IPS DF 6.9 (cell line): ENCODE results near the gene CDK5RAP3.

Experiments
- DNase-seq: peaks from one replicate; pipeline ENCODE4 v3.0.0-alpha.2; 2013; ENCODE audit warnings: low read depth, low spot score
- H3K27ac ChIP-seq: one replicate; pipeline ENCODE4 v1.5.1; 2013; ENCODE audit warnings: low read length, control low read depth
- H3K27me3 ChIP-seq: 2 replicates; pipeline ENCODE4 v1.6.1; 2013; ENCODE audit warnings: mild to moderate bottlenecking, low read length; ENCODE audit not compliant: control insufficient read depth, insufficient read depth
- H3K36me3 ChIP-seq: 2 replicates; pipeline ENCODE4 v1.6.1; 2013; ENCODE audit warnings: low read length; ENCODE audit not compliant: control insufficient read depth, insufficient read depth
- H3K4me1 ChIP-seq: 2 replicates; pipeline ENCODE4 v1.6.1; 2013; ENCODE audit warnings: low read length; ENCODE audit not compliant: control insufficient read depth, insufficient read depth
- H3K4me3 ChIP-seq: 2 replicates; pipeline ENCODE4 v1.5.1; 2013; ENCODE audit warnings: mild to moderate bottlenecking, low read length
- H3K9me3 ChIP-seq: 2 replicates; pipeline ENCODE4 v1.6.1; 2013; ENCODE audit warnings: low read length, inconsistent platforms; ENCODE audit not compliant: control insufficient read depth, insufficient read depth
- WGBS: extraction: QIAGEN DNeasy Blood & Tissue Kit; methylation state at CpG from one replicate; pipeline ENCODE4 v1.1.7; 2013; ENCODE audit warnings: mixed read lengths, missing lambda C conversion rate; ENCODE audit not compliant: insufficient read length, insufficient coverage; 5-methylcytosine and 5-hydroxymethylcytosine counted together

Gene CDK5RAP3

GRCh38 chr17:48023400-48024148, 52.7 kb downstream of the CDK5RAP3 start:
- Histone ChIP-seq H3K4me1 (peaks cover 4% of the 10 kb centered on the region; the same call in 1 of the 2 replicates), H3K36me3 (no peaks in the 10 kb centered on the region), H3K9me3 (no peaks in the 10 kb centered on the region), H3K27me3 (peaks cover 7% of the 10 kb centered on the region; the same call in 1 of the 2 replicates), H3K27ac (no peak overlapping the region), H3K4me3 (peak overlapping the region; percentile 41; the same call in 1 of the 2 replicates)
- DNase-seq = no peak
- no CpG with 5 or more reads among the region's 54 CpGs for WGBS

- Histone ChIP-seq H3K4me3 (peak overlapping the region; percentile 41; the same call in 1 of the 2 replicates), H3K27me3 (peaks cover 7% of the 10 kb centered on the region; the same call in 1 of the 2 replicates), H3K4me1 (peaks cover 4% of the 10 kb centered on the region; the same call in 1 of the 2 replicates), H3K9me3 (no peaks in the 10 kb centered on the region), H3K36me3 (no peaks in the 10 kb centered on the region), H3K27ac (no peak overlapping the region)
- no peak for DNase-seq
- WGBS = no CpG with 5 or more reads among the region's 54 CpGs
Measured at GRCh38 chr17:48024149-48025039, 53.5 kb downstream of the CDK5RAP3 start.

GRCh38 chr17:48025040-48025903, 54.4 kb downstream of the CDK5RAP3 start:
- Histone ChIP-seq H3K4me1 (peaks cover 4% of the 10 kb centered on the region; the same call in 1 of the 2 replicates), H3K36me3 (no peaks in the 10 kb centered on the region), H3K4me3 (peak overlapping the region; percentile 18; the same call in 1 of the 2 replicates), H3K9me3 (no peaks in the 10 kb centered on the region), H3K27me3 (peaks cover 7% of the 10 kb centered on the region; the same call in 1 of the 2 replicates), H3K27ac (no peak overlapping the region)
- DNase-seq = no peak
- WGBS = no CpG with 5 or more reads among the region's 56 CpGs

- no peak overlapping the region for H3K27ac ChIP-seq
Measured at GRCh38 chr17:48025904-48026501, 55.1 kb downstream of the CDK5RAP3 start.

GRCh38 chr17:48026502-48027321, 55.8 kb downstream of the CDK5RAP3 start:
- DNase-seq = no peak
- Histone ChIP-seq H3K4me3 (no peak overlapping the region), H3K36me3 (no peaks in the 10 kb centered on the region), H3K4me1 (peaks cover 4% of the 10 kb centered on the region; the same call in 1 of the 2 replicates), H3K27ac (no peak overlapping the region), H3K27me3 (peaks cover 7% of the 10 kb centered on the region; the same call in 1 of the 2 replicates), H3K9me3 (no peaks in the 10 kb centered on the region)
- WGBS = no CpG with 5 or more reads among the region's 18 CpGs

More at GRCh38 chr17:48025904-48026501, 55.1 kb downstream of the CDK5RAP3 start:
- no CpG with 5 or more reads among the region's 8 CpGs for WGBS
- Histone ChIP-seq H3K36me3 (no peaks in the 10 kb centered on the region), H3K27me3 (peaks cover 7% of the 10 kb centered on the region; the same call in 1 of the 2 replicates), H3K4me3 (no peak overlapping the region), H3K4me1 (peaks cover 4% of the 10 kb centered on the region; the same call in 1 of the 2 replicates), H3K9me3 (no peaks in the 10 kb centered on the region)
- DNase-seq = no peak

GRCh38 chr17:48027322-48027981, 56.5 kb downstream of the CDK5RAP3 start:
- no CpG with 5 or more reads among the region's 12 CpGs for WGBS
- H3K27ac ChIP-seq = no peak overlapping the region
- DNase-seq = no peak

GRCh38 chr17:48028736-48029135, 57.8 kb downstream of the CDK5RAP3 start:
- H3K4me3 ChIP-seq = no peak overlapping the region
- H3K27ac ChIP-seq = no peak overlapping the region
- H3K9me3 ChIP-seq = no peaks in the 10 kb centered on the region
- no peaks in the 10 kb centered on the region for H3K36me3 ChIP-seq
- no CpG with 5 or more reads among the region's 1 CpG for WGBS
- DNase-seq = no peak
- peaks cover 4% of the 10 kb centered on the region; the same call in 1 of the 2 replicates for H3K4me1 ChIP-seq
- peaks cover 7% of the 10 kb centered on the region; the same call in 1 of the 2 replicates for H3K27me3 ChIP-seq

More at GRCh38 chr17:48027322-48027981, 56.5 kb downstream of the CDK5RAP3 start:
- peaks cover 4% of the 10 kb centered on the region; the same call in 1 of the 2 replicates for H3K4me1 ChIP-seq
- no peak overlapping the region for H3K4me3 ChIP-seq
- no peaks in the 10 kb centered on the region for H3K9me3 ChIP-seq
- H3K36me3 ChIP-seq = no peaks in the 10 kb centered on the region
- peaks cover 7% of the 10 kb centered on the region; the same call in 1 of the 2 replicates for H3K27me3 ChIP-seq

GRCh38 chr17:48030531-48030930, 59.6 kb downstream of the CDK5RAP3 start:
- H3K4me3 ChIP-seq = no peak overlapping the region
- WGBS = no CpG with 5 or more reads among the region's 5 CpGs
- H3K27me3 ChIP-seq = peaks cover 3% of the 10 kb centered on the region; the same call in 1 of the 2 replicates
- DNase-seq = no peak
- no peaks in the 10 kb centered on the region for H3K36me3 ChIP-seq
- H3K4me1 ChIP-seq = peaks cover 3% of the 10 kb centered on the region; the same call in 1 of the 2 replicates
- H3K27ac ChIP-seq = no peak overlapping the region
- no peaks in the 10 kb centered on the region for H3K9me3 ChIP-seq
